Measurements from ENCODE around the gene RHBDD2. TPM values are rescaled to one million over a fixed set of nuclear protein-coding genes. Genes with fewer than 3 reads are reported as not detected.
A peak's percentile ranks its signal among the peaks of the same experiment; 100 is the strongest.
"Not testable (repeated sequence)": the region's sequence is repeated elsewhere in the genome, so short reads cannot be mapped to it uniquely, and the experiment has no call there.

RHBDD2 gene
- total RNA-seq, 2 donors from 2014 or later: 51.6 to 68.9 TPM

DNA sequence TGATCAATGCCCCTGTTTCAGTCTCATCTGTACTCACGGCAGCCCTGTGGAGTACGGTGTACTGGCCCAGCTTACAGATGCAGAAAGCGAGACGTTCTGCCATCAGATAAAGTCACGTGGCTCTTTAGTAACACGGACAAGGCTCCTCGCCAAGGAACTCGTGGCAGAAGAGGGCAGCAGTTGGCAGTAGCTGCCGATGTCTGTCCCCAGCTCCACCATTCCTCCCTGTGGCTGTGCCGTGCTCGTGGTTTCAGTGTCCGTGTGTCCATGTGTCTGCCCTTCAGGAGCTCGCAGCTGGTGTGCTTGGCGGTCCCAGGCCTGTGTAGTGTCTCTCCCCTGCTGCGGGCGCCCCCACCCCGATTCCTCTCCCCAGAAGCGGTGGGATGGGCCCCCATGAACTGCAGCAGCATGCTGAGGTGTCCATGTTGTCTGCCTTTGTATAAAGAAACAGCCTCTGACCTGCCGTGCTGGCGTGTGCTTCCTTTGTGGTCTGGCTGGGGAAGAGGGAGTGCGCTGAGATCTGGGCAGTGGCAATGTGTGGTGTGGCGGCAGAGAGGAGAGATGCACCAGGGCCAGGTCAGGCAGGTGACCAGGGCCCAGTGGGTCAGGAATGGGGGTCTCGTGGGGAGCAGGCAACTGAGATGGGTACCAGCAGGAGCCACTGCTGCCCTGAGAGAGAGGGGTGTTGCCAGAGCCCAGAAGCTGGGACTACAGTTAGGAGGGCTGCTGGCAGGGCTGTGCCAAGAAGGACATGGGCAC lies 9.8 kb downstream of the RHBDD2 start:
- Mint-ChIP-seq H3K9me3 (no peaks in the 10 kb centered on the region), H3K36me3 (ENCODE audit: low read depth) (peaks cover 43% of the 10 kb centered on the region), H3K27ac (peak overlapping the region; percentile 9), H3K4me3 (no peak overlapping the region), H3K27me3 (ENCODE audit: insufficient read depth) (no peaks in the 10 kb centered on the region), H3K4me1 (no peaks in the 10 kb centered on the region)
- TF ChIP-seq, protein P1, sequence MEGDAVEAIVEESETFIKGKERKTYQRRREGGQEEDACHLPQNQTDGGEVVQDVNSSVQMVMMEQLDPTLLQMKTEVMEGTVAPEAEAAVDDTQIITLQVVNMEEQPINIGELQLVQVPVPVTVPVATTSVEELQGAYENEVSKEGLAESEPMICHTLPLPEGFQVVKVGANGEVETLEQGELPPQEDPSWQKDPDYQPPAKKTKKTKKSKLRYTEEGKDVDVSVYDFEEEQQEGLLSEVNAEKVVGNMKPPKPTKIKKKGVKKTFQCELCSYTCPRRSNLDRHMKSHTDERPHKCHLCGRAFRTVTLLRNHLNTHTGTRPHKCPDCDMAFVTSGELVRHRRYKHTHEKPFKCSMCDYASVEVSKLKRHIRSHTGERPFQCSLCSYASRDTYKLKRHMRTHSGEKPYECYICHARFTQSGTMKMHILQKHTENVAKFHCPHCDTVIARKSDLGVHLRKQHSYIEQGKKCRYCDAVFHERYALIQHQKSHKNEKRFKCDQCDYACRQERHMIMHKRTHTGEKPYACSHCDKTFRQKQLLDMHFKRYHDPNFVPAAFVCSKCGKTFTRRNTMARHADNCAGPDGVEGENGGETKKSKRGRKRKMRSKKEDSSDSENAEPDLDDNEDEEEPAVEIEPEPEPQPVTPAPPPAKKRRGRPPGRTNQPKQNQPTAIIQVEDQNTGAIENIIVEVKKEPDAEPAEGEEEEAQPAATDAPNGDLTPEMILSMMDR (conservative IDR thresholded peaks at IDR 0.05): no peak
- H3K9ac ChIP-seq (ENCODE audit: extremely low read depth, low read length, poor library complexity, severe bottlenecking): no peak overlapping the region
- H3K36me3 ChIP-seq (ENCODE audit: control insufficient read depth, insufficient read depth, low read length): peaks cover 32% of the 10 kb centered on the region
- 95 to 97% methylated on average over 18 to 23 of the region's 23 CpGs for WGBS, 2 experiments (ENCODE audit: insufficient coverage in 1 of 2, insufficient read length in 1 of 2)
- H3K4me1 ChIP-seq (ENCODE audit: control insufficient read depth, insufficient read depth, low read length): no peaks in the 10 kb centered on the region
- no peak for DNase-seq
- H3K4me3 ChIP-seq (ENCODE audit: low read length): no peak overlapping the region
- H3K27me3 ChIP-seq (ENCODE audit: control insufficient read depth, insufficient read depth, low read length, poor library complexity, severe bottlenecking): no peaks in the 10 kb centered on the region
- peak overlapping the region; percentile 38 for H3K27ac ChIP-seq (ENCODE audit: low read depth, low read length)
- H3K9me3 ChIP-seq (ENCODE audit: control insufficient read depth, low read length): no peaks in the 10 kb centered on the region

DNA sequence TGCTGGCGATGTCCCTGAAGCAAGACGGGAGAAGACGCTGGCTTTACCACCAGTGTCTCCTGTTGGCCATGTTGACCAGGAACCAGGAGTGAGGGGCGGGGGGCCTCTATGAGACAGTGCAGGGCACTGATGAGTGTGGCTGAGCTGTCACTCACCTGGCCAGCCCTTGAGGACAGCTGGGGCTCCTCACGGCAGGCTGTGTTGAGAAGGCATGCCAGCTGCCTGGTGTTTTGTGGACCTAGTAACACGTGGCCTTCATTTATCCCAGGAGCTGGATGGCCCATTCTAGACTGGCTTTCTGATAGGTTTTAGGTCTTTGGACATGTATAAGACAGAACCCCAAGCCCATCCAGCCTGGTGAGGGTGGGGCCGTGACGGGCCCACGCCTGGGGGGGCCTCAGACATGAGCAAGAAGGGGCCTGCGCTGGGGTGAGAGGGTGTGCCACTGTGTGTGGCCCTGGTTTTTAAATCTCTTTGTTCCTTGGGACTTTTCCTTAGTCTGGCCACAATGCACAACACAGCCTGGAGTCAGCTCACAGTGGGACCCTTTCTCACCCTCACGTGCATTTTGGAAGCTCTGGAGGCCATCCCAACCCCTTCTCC lies 10.5 kb downstream of the RHBDD2 start:
- Histone ChIP-seq H3K4me3 (ENCODE audit: low read length) (no peak overlapping the region), H3K27me3 (ENCODE audit: control insufficient read depth, insufficient read depth, low read length, poor library complexity, severe bottlenecking) (no peaks in the 10 kb centered on the region), H3K9me3 (ENCODE audit: control insufficient read depth, low read length) (no peaks in the 10 kb centered on the region), H3K27ac (ENCODE audit: low read depth, low read length) (peak overlapping the region; percentile 38), H3K36me3 (ENCODE audit: control insufficient read depth, insufficient read depth, low read length) (peaks cover 27% of the 10 kb centered on the region), H3K9ac (ENCODE audit: extremely low read depth, low read length, poor library complexity, severe bottlenecking) (no peak overlapping the region), H3K4me1 (ENCODE audit: control insufficient read depth, insufficient read depth, low read length) (no peaks in the 10 kb centered on the region)
- TF ChIP-seq, protein P1 (conservative IDR thresholded peaks at IDR 0.05): no peak
- Mint-ChIP-seq H3K27ac (peak overlapping the region; percentile 9), H3K27me3 (ENCODE audit: insufficient read depth) (no peaks in the 10 kb centered on the region), H3K36me3 (ENCODE audit: low read depth) (peaks cover 38% of the 10 kb centered on the region), H3K9me3 (no peaks in the 10 kb centered on the region), H3K4me3 (no peak overlapping the region), H3K4me1 (no peaks in the 10 kb centered on the region)
- no peak for DNase-seq
- WGBS, 2 experiments (ENCODE audit: insufficient coverage in 1 of 2, insufficient read length in 1 of 2): 93 to 98% methylated on average over 10 to 11 of the region's 11 CpGs

DNA sequence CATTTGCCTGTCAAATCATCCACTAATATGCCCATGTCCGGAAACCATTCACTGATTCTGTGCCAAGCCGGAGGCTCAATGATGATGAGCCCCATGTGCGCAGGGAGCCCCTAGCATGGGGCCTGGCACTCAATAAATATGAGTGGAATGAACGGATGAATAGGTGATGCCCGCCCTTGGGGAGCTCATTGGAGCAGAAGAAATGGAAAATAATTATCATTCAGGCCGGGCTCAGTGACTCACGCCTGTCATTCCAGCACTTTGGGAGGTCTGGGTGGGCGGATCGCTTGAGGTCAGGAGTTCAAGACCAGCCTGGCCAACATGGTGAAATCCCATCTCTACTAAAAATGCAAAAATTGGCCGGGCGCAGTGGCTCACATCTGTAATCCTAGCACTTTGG lies 11.0 kb downstream of the RHBDD2 start:
- TF ChIP-seq, protein P1 (conservative IDR thresholded peaks at IDR 0.05): no peak
- H3K36me3 Mint-ChIP-seq (ENCODE audit: low read depth): peaks cover 33% of the 10 kb centered on the region
- WGBS, 2 experiments (ENCODE audit: insufficient coverage in 1 of 2, insufficient read length in 1 of 2): 95% methylated on average over 11 of the region's 11 CpGs

DNA sequence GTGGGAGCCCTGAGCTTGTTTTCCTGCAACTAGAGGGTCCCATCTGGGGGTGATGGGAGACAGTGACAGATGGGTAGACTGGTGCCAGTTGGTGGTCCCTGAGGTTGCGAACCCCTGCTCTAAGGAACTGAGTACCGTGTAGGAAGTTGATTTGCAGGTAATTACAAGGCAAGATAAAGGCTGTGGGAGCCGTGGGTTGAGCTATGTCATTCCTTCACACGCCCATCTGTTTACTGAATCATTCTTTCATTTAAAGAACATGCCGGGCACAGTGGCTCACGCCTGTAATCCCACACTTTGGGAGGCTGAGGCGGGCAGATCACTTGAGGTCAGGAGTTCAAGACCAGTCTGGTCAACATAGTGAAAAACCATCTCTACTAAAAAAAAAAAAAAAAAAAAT lies 12.4 kb downstream of the RHBDD2 start:
- H3K27me3 ChIP-seq (ENCODE audit: control insufficient read depth, insufficient read depth, low read length, poor library complexity, severe bottlenecking); H3K4me1 ChIP-seq (ENCODE audit: control insufficient read depth, insufficient read depth, low read length); H3K27ac ChIP-seq (ENCODE audit: low read depth, low read length); H3K4me1 Mint-ChIP-seq; H3K9ac ChIP-seq (ENCODE audit: extremely low read depth, low read length, poor library complexity, severe bottlenecking); H3K27ac Mint-ChIP-seq; H3K27me3 Mint-ChIP-seq (ENCODE audit: insufficient read depth); H3K4me3 ChIP-seq (ENCODE audit: low read length); H3K9me3 Mint-ChIP-seq; H3K9me3 ChIP-seq (ENCODE audit: control insufficient read depth, low read length); DNase-seq; H3K36me3 ChIP-seq (ENCODE audit: control insufficient read depth, insufficient read depth, low read length); H3K4me3 Mint-ChIP-seq: not testable (repeated sequence)
- WGBS, 2 experiments (ENCODE audit: insufficient coverage in 1 of 2, insufficient read length in 1 of 2): 88 to 97% methylated on average over 6 to 7 of the region's 7 CpGs
- peaks cover 20% of the 10 kb centered on the region for H3K36me3 Mint-ChIP-seq (ENCODE audit: low read depth)

More for the DNA sequence above, 11.0 kb downstream of the RHBDD2 start:
- no peak for DNase-seq
- no peaks in the 10 kb centered on the region for H3K27me3 ChIP-seq (ENCODE audit: control insufficient read depth, insufficient read depth, low read length, poor library complexity, severe bottlenecking)
- H3K36me3 ChIP-seq (ENCODE audit: control insufficient read depth, insufficient read depth, low read length): peaks cover 22% of the 10 kb centered on the region
- H3K9ac ChIP-seq (ENCODE audit: extremely low read depth, low read length, poor library complexity, severe bottlenecking): no peak overlapping the region
- H3K27me3 Mint-ChIP-seq (ENCODE audit: insufficient read depth): no peaks in the 10 kb centered on the region
- H3K9me3 Mint-ChIP-seq: no peaks in the 10 kb centered on the region
- H3K4me1 Mint-ChIP-seq: no peaks in the 10 kb centered on the region
- H3K4me1 ChIP-seq (ENCODE audit: control insufficient read depth, insufficient read depth, low read length): no peaks in the 10 kb centered on the region
- no peak overlapping the region for H3K27ac Mint-ChIP-seq
- H3K9me3 ChIP-seq (ENCODE audit: control insufficient read depth, low read length): no peaks in the 10 kb centered on the region
- no peak overlapping the region for H3K4me3 ChIP-seq (ENCODE audit: low read length)
- H3K4me3 Mint-ChIP-seq: no peak overlapping the region
- H3K27ac ChIP-seq (ENCODE audit: low read depth, low read length): no peak overlapping the region
